CD14-positive monocyte (primary cell): ENCODE measurements around the gene CDK5RAP2. TPM values are rescaled to one million over a fixed set of nuclear protein-coding genes. Genes with fewer than 3 reads are reported as not detected.
"Not testable (repeated sequence)": the region's sequence is repeated elsewhere in the genome, so short reads cannot be mapped to it uniquely, and the experiment has no call there.

Experiments used
- DNase-seq, 3 donors: peaks; one replicate each; pipeline ENCODE4 v3.0.0-alpha.2; 2011 to 2022
- H2AFZ ChIP-seq: 2 replicates; pipeline ENCODE4 v1.6.0; 2012; ENCODE audit warnings: mild to moderate bottlenecking, low read depth, low read length, inconsistent platforms; ENCODE audit not compliant: insufficient read depth, poor library complexity, severe bottlenecking
- H3K27ac ChIP-seq, 2 donors: 1 replicate in 1 of 2; 2 replicates in 1 of 2; pipeline ENCODE4 v1.5.1; 2012 to 2013; ENCODE audit warnings: low read length in 2 of 2, control low read depth in 1 of 2, inconsistent platforms in 1 of 2, low read depth in 1 of 2, mild to moderate bottlenecking in 1 of 2
- H3K27me3 ChIP-seq, 2 donors: one replicate each; pipeline versions ENCODE4 v1.6.0 to v1.6.1; 2011 to 2013; ENCODE audit warnings: low read length in 2 of 2; ENCODE audit not compliant: control insufficient read depth in 2 of 2, insufficient read depth in 2 of 2
- H3K36me3 ChIP-seq, 2 donors: replicated peaks in 1 of 2; 1 replicate in 1 of 2; 2 replicates in 1 of 2; pipeline versions ENCODE4 v1.5.1 to v1.6.1; 2012 to 2013; ENCODE audit warnings: low read length in 2 of 2, control low read depth in 1 of 2, inconsistent platforms in 1 of 2, mild to moderate bottlenecking in 1 of 2; ENCODE audit not compliant: insufficient read depth in 2 of 2, control insufficient read depth in 1 of 2
- H3K4me1 ChIP-seq, 2 donors: 1 replicate in 1 of 2; 2 replicates in 1 of 2; pipeline versions ENCODE4 v1.5.1 to v1.6.1; 2012 to 2013; ENCODE audit warnings: low read length in 2 of 2, control low read depth in 1 of 2, inconsistent platforms in 1 of 2, mild to moderate bottlenecking in 1 of 2, moderate library complexity in 1 of 2; ENCODE audit not compliant: insufficient read depth in 2 of 2, control insufficient read depth in 1 of 2
- H3K4me2 ChIP-seq: replicated peaks from 2 replicates; pipeline ENCODE3; 2012; ENCODE audit warnings: low read length, moderate library complexity, mild to moderate bottlenecking; ENCODE audit not compliant: poor library complexity, severe bottlenecking; ENCODE audit errors: extremely low read depth
- H3K4me3 ChIP-seq, 3 experiments: fragments of 200-600 bp in 1 of 3; sonication (generic) in 1 of 3; replicated peaks in 1 of 3; 1 replicate in 2 of 3; 2 replicates in 1 of 3; pipeline ENCODE4 v1.5.1; 2011 to 2013; ENCODE audit warnings: low read length in 3 of 3, mild to moderate bottlenecking in 3 of 3, control low read depth in 2 of 3, low read depth in 2 of 3, inconsistent platforms in 1 of 3, moderate library complexity in 1 of 3
- H3K79me2 ChIP-seq: 2 replicates; pipeline ENCODE4 v1.6.0; 2012; ENCODE audit warnings: mild to moderate bottlenecking, control low read depth, inconsistent platforms, low read length, moderate library complexity; ENCODE audit not compliant: insufficient read depth
- H3K9ac ChIP-seq: 2 replicates; pipeline ENCODE4 v1.6.0; 2017; ENCODE audit warnings: low read length, mild to moderate bottlenecking; ENCODE audit not compliant: insufficient read depth, poor library complexity, severe bottlenecking
- H3K9me3 ChIP-seq, 2 donors: replicated peaks in 1 of 2; 1 replicate in 1 of 2; 2 replicates in 1 of 2; pipeline versions ENCODE4 v1.5.1 to v1.6.1; 2012 to 2013; ENCODE audit warnings: low read length in 2 of 2, control low read depth in 1 of 2; ENCODE audit not compliant: control insufficient read depth in 1 of 2, insufficient read depth in 1 of 2
- H4K20me1 ChIP-seq: 2 replicates; pipeline ENCODE4 v1.6.0; 2012; ENCODE audit warnings: mild to moderate bottlenecking, low read length, control low read depth, moderate library complexity; ENCODE audit not compliant: insufficient read depth
- H3K27ac Mint-ChIP-seq, 7 donors: one replicate each; pipeline ENCODE4 v1.8.0; 2020; ENCODE audit warnings: mild to moderate bottlenecking in 7 of 7, mixed read lengths in 7 of 7, moderate library complexity in 6 of 7, inconsistent platforms in 2 of 7
- H3K27me3 Mint-ChIP-seq, 3 donors: one replicate each; pipeline ENCODE4 v1.8.0; 2021 to 2022; ENCODE audit warnings: low read depth in 3 of 3, mild to moderate bottlenecking in 3 of 3, mixed read lengths in 3 of 3, moderate library complexity in 3 of 3, inconsistent platforms in 1 of 3
- H3K36me3 Mint-ChIP-seq, 2 donors: one replicate each; pipeline ENCODE4 v1.8.0; 2020; ENCODE audit warnings: mixed read lengths in 2 of 2, inconsistent platforms in 1 of 2, mild to moderate bottlenecking in 1 of 2
- H3K4me1 Mint-ChIP-seq: one replicate; pipeline ENCODE4 v1.8.0; 2020; ENCODE audit warnings: mild to moderate bottlenecking, mixed read lengths
- H3K4me3 Mint-ChIP-seq, 2 donors: one replicate each; pipeline ENCODE4 v1.8.0; 2020; ENCODE audit warnings: mild to moderate bottlenecking in 2 of 2, mixed read lengths in 2 of 2, moderate library complexity in 1 of 2
- H3K9me3 Mint-ChIP-seq, 7 donors: one replicate each; pipeline ENCODE4 v1.8.0; 2020 to 2022; ENCODE audit warnings: mixed read lengths in 7 of 7, mild to moderate bottlenecking in 6 of 7, moderate library complexity in 6 of 7, inconsistent platforms in 2 of 7
- WGBS: methylation state at CpG from one replicate; pipeline ENCODE4 v1.1.5; 2013; ENCODE audit warnings: missing lambda C conversion rate; ENCODE audit not compliant: insufficient coverage; 5-methylcytosine and 5-hydroxymethylcytosine counted together
- intact Hi-C, 2 donors: fragments of 100-400 bp; cut with micrococcal nuclease; formaldehyde crosslinking; loops; one replicate each; pipeline versions ENCODE4 v1.15.0 to v1.15.1; 2023
- polyA plus RNA-seq, 3 donors: library from polyadenylated mRNA; depleted of rRNA in 1 of 3; unstranded in 2 of 3; stranded (reverse) in 1 of 3; fragments of 300-500 nt in 2 of 3; fragments of >200 nt in 1 of 3; fragmentation: Illumina TruSeq in 2 of 3; gene quantifications; 1 replicate in 2 of 3; 2 replicates in 1 of 3; pipeline ENCODE4 v1.2.3, GENCODE V29; 2012 to 2021
- TF ChIP-seq, protein P1 (sequence below): fragments of 200-600 bp; IDR thresholded peaks from one replicate; pipeline ENCODE4 v1.8.0; 2022; ENCODE audit warnings: antibody characterized with exemption, mild to moderate bottlenecking

The CDK5RAP2 gene
- polyA plus RNA-seq, 3 donors: 2.0 to 13.7 (median 6.1) TPM

DNA sequence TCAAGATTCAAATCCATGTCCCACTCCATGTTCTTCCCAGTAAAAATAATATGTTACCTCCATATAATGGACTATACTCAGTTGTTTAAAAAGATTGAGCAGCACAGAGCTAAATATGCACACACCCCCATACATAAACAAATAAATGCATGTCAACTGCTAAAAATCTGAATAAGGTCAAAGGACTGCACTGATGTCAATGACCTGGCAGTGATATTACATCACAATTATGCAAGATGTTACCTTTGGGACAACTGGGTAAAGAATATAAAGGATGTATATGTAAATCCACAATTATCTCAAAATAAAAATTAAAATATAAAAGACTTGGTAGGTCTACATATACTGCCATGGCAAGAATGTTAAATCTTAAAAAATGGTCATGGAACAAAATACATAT lies 57.9 kb downstream of the CDK5RAP2 start:
- H2AFZ ChIP-seq: no peak overlapping the region
- no peaks in the 10 kb centered on the region for H4K20me1 ChIP-seq
- no peaks in the 10 kb centered on the region for H3K4me1 Mint-ChIP-seq
- H3K4me1 ChIP-seq: no peaks in the 10 kb centered on the region
- peaks cover 69 to 84% of the 10 kb centered on the region in 2 donors for H3K36me3 ChIP-seq
- no peaks in the 10 kb centered on the region for H3K79me2 ChIP-seq
- H3K4me3 ChIP-seq: no peak overlapping the region
- H3K9me3 ChIP-seq: no peaks in the 10 kb centered on the region
- DNase-seq: no peak
- H3K9ac ChIP-seq: no peak overlapping the region
- no peaks in the 10 kb centered on the region for H3K27me3 Mint-ChIP-seq
- no peak overlapping the region for H3K4me3 Mint-ChIP-seq
- no peak overlapping the region for H3K27ac Mint-ChIP-seq
- peaks cover 73 to 83% of the 10 kb centered on the region in 2 donors for H3K36me3 Mint-ChIP-seq
- peaks cover 0 to 1% (median 0%) of the 10 kb centered on the region in 7 donors for H3K9me3 Mint-ChIP-seq
- intact Hi-C loops: no loop called here
- H3K4me2 ChIP-seq: no peak overlapping the region
- no peaks in the 10 kb centered on the region for H3K27me3 ChIP-seq
- TF ChIP-seq, protein P1, sequence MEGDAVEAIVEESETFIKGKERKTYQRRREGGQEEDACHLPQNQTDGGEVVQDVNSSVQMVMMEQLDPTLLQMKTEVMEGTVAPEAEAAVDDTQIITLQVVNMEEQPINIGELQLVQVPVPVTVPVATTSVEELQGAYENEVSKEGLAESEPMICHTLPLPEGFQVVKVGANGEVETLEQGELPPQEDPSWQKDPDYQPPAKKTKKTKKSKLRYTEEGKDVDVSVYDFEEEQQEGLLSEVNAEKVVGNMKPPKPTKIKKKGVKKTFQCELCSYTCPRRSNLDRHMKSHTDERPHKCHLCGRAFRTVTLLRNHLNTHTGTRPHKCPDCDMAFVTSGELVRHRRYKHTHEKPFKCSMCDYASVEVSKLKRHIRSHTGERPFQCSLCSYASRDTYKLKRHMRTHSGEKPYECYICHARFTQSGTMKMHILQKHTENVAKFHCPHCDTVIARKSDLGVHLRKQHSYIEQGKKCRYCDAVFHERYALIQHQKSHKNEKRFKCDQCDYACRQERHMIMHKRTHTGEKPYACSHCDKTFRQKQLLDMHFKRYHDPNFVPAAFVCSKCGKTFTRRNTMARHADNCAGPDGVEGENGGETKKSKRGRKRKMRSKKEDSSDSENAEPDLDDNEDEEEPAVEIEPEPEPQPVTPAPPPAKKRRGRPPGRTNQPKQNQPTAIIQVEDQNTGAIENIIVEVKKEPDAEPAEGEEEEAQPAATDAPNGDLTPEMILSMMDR: no peak
- H3K27ac ChIP-seq: no peak overlapping the region

DNA sequence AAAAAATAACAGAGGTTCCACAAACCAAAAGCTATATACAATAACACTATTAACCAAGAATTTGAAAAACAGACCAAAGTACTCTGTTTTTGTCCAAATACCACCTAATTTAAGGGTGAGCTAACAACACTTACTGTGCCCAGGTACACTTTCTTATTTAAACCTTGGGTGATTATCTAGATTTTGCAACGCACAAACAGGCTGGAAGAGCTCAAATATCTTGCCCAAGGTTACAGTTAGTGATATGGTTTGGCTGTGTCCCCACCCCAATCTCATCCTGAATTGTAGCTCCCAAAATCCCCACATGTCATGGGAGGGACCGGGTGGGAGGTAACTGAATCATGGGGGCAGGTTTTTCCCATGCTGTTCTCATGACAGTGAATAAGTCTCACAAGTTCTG lies 58.9 kb downstream of the CDK5RAP2 start:
- WGBS: 100% methylated on average over 1 of the region's 2 CpGs
- no peak overlapping the region for H3K4me3 ChIP-seq
- H3K27ac Mint-ChIP-seq: no peak overlapping the region
- no peaks in the 10 kb centered on the region for H3K27me3 Mint-ChIP-seq
- H3K9me3 Mint-ChIP-seq: peaks cover 0 to 1% (median 0%) of the 10 kb centered on the region in 7 donors
- no peak overlapping the region for H3K4me3 Mint-ChIP-seq
- peaks cover 70 to 81% of the 10 kb centered on the region in 2 donors for H3K36me3 Mint-ChIP-seq
- no peaks in the 10 kb centered on the region for H3K4me1 Mint-ChIP-seq
- H3K27me3 ChIP-seq: no peaks in the 10 kb centered on the region
- intact Hi-C loops: no loop called here
- TF ChIP-seq, protein P1: no peak
- no peaks in the 10 kb centered on the region for H3K79me2 ChIP-seq
- no peak overlapping the region for H3K9ac ChIP-seq
- no peaks in the 10 kb centered on the region for H3K9me3 ChIP-seq
- no peak overlapping the region for H3K27ac ChIP-seq
- H3K4me1 ChIP-seq: no peaks in the 10 kb centered on the region
- DNase-seq: no peak
- no peak overlapping the region for H3K4me2 ChIP-seq
- H4K20me1 ChIP-seq: no peaks in the 10 kb centered on the region
- no peak overlapping the region for H2AFZ ChIP-seq
- H3K36me3 ChIP-seq: peaks cover 67 to 82% of the 10 kb centered on the region in 2 donors

DNA sequence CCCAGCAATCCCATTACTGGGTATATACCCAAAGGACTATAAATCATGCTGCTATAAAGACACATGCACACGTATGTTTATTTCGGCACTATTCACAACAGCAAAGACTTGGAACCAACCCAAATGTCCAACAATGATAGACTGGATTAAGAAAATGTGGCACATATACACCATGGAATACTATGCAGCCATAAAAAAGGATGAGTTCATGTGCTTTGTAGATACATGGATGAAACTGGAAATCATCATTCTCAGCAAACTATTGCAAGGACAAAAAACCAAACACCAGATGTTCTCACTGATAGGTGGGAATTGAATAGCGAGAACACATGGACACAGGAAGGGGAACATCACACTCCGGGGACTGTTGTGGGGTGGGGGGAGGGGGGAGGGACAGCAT lies 64.0 kb downstream of the CDK5RAP2 start:
- DNase-seq, H3K4me1 ChIP-seq, H3K4me3 ChIP-seq, H3K4me1 Mint-ChIP-seq, H3K27me3 ChIP-seq, H3K4me2 ChIP-seq, H3K9me3 ChIP-seq, H2AFZ ChIP-seq, H3K79me2 ChIP-seq, H4K20me1 ChIP-seq, H3K27me3 Mint-ChIP-seq, H3K9me3 Mint-ChIP-seq, H3K27ac Mint-ChIP-seq, H3K9ac ChIP-seq, H3K27ac ChIP-seq, intact Hi-C loops, H3K4me3 Mint-ChIP-seq: not testable (repeated sequence)
- peaks cover 51 to 84% of the 10 kb centered on the region in 2 donors for H3K36me3 ChIP-seq
- H3K36me3 Mint-ChIP-seq: peaks cover 74 to 86% of the 10 kb centered on the region in 2 donors
- 100% methylated on average over 1 of the region's 4 CpGs for WGBS
